Activated CD8-positive, alpha-beta memory T cell treated with anti-CD3 and anti-CD28 coated beads, Interleukin-2, amount 50 U/mL, for 24 hours (primary cell): ENCODE data around the gene UBR7.
"Not testable (repeated sequence)": the region's sequence is repeated elsewhere in the genome, so short reads cannot be mapped to it uniquely, and the experiment has no call there.

Source experiments
- DNase-seq: peaks from one replicate; pipeline ENCODE4 v3.0.0-alpha.2; 2020; ENCODE audit errors: extremely low read depth

The UBR7 gene, protein sequence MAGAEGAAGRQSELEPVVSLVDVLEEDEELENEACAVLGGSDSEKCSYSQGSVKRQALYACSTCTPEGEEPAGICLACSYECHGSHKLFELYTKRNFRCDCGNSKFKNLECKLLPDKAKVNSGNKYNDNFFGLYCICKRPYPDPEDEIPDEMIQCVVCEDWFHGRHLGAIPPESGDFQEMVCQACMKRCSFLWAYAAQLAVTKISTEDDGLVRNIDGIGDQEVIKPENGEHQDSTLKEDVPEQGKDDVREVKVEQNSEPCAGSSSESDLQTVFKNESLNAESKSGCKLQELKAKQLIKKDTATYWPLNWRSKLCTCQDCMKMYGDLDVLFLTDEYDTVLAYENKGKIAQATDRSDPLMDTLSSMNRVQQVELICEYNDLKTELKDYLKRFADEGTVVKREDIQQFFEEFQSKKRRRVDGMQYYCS

DNA sequence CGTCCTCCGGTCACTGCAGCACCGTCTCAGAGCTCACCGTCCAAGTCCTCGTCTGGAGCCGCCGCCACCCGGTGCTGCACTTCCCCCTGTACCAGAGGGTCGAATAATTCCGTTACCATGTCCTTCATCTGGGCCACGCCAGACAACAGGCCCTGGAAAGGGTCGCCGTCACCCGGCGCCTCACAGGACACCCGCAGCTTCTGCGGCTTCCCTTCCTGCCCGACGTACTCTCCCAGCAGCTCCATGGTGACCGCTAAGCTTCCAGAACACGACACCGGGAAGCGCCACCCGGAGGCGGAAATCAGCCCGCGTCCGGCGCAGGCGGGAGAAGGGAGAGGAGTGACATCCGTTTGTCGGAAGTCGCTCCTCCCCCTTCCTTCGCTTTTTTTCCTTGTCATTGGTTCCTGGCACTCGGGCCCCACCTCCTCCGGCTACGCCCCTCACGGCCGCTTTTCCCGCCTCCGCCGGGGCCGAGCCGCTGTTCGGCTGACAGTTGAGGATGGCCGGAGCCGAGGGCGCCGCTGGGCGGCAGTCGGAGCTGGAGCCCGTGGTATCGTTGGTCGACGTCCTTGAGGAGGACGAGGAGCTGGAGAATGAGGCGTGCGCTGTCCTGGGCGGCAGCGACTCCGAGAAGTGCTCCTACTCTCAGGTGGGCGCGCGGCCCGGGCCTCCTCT is at the start of gene UBR7, which contains the start of gene GON7:
Gene UBR7, plus strand, starts transcription at position 464 of the 675 bp plus-strand sequence. Its CDS starts 36 bp downstream, at position 500.
Gene GON7, minus strand, starts transcription at position 273 of the 675 bp plus-strand sequence. Its CDS starts 28 bp downstream, at position 245.
- DNase-seq = peak; percentile 73

DNA sequence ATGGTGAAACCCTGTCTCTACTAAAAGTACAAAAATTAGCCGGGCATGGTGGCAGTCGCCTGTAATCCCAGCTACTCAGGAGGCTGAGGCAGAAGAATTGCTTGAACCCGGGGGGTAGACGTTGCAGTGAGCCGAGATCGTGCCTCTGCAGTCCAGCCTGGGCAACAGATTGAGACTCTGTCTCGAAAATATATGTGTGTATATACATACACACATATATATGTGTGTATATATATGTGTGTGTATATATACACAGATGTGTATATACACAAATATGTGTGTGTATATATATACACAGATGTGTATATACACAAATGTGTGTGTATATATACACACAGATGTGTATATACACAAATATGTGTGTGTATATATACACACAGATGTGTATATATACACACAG is 48.7 kb upstream of the UBR7 start:
- not testable (repeated sequence) for DNase-seq

DNA sequence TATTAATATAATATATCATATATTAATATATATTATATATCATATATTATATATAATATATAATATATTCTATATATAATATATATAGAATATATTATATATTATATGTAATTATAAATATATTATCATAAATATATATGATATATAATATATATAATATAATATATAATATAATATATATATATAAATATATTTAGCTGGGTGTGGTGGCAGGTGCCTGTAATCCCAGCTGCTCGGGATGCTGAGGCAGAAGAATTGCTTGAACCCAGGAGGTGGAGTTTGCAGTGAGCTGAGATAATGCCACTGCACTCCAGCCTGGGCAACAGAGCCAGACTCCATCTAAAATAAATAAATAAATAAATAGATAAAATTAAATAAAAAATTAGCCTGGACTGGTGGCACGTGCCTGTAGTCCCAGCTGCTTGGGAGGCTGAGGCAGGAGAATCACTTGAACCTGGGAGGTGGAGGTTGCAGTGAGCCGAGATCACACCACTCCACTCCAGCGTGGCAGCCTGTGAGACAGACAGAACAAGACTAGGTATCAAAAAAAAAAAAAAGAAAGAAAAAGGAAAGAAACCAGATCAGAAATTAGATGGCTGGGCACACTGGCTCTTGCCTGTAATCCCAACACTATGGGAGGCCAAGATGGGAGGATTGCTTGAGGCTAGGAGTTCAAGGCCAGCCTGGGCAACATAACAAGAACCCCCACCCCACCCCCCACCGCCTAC is 47.3 kb upstream of the UBR7 start:
- not testable (repeated sequence) for DNase-seq

DNA sequence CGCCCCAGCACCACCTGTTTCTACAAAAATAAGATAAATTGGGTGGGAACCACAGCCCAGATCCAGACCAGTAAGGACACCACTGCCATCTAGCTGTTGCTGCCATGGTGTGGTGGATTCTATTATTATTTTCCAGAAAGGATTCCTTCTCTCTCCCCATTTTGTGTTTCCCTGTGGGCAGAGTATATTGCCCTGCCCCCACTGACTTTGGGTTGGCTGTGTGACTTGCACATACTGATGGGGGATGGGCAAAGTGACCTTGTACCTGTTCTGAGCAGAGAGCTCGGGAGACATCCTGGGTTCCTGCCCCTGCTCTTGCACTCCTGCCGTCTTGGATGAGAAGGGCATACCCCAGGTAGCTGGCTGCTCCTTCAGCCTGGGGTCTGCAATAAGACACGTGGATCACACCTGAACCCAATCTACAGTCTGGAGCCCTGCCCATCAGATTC is 46.7 kb upstream of the UBR7 start:
- no peak for DNase-seq

DNA sequence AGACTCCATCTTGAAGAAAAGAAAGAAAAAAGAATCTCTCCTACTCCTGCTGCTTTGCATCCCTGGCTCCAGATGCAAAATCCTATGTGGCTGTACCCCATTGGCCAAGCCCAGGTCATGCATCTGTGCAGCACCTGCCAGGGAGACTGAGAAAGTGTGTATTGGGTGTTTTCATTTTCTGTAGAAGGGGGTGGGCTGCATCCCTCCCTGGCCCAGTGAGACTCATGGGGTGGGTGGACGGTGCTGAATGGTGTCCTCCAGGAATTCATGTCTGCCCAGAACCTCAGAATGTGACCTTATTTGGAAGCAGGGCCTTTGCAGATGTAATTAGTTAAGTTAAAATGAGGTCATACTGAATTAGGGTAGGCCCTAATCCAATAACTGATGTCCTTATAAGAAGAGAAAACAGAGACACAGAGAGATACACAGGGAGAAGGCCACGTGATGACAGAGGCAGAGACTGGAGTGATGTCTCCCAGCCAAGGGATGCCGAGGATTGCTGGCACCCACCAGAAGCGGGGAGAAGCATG is 45.6 kb upstream of the UBR7 start:
- no peak for DNase-seq

DNA sequence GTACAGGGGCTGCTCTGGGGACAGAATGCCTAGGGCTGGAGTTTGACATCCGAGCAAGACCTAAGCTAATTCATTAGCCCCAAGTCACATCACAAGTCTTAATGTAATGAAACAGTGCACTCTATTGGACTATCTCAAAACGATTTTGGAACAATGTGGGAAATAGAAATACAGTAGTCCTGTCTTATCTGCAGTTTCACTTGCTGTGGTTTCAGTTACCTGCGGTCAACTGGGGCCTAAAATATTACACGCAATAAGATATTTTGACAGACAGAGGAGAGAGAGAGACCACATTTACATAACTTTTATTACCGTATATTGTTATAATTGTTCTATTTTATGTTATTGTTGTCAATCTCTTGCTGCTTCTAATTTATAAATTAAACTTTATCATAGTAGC is 43.5 kb upstream of the UBR7 start:
- no peak for DNase-seq

DNA sequence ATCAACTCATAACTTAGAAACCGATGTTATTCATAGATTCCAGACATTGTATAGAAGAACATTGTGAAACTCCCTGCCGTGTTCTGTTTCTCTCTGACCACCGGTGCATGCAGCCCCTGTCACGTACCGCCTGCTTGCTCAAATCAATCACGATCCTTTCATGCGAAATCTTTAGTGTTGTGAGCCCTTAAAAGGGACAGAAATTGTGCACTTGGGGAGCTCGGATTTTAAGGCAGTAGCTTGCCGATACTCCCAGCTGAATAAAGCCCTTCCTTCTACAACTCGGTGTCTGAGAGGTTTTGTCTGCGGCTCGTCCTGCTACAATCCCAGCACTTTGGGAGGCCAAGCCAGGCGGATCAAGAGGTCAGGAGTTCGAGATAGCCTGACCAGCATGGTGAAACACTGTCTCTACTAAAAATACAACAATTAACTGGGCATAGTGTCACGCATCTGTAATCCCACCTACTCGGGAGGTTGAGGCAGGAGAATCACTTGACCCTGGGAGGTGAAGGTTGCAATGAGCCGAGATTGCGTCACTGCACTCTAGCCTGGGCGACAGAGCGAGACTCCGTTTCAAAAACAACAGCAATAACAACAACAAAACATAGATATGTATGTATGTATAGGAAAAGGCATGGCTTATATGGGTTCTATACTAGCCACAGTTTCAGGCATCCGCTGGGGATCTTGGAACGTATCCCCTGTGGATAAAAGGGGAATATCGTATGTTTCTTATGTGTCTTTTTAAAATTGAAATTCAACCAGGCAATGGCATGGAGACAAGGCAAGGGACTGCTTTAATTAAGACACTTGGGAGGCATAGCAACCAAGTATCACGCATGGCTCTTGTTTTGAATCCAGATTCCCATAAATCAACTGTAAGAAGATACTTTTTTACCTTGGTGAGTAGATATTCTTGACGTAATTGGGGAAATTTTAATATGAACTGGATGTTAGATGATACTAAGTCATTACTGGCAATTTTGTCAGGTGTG is 41.5 kb upstream of the UBR7 start:
- not testable (repeated sequence) for DNase-seq

DNA sequence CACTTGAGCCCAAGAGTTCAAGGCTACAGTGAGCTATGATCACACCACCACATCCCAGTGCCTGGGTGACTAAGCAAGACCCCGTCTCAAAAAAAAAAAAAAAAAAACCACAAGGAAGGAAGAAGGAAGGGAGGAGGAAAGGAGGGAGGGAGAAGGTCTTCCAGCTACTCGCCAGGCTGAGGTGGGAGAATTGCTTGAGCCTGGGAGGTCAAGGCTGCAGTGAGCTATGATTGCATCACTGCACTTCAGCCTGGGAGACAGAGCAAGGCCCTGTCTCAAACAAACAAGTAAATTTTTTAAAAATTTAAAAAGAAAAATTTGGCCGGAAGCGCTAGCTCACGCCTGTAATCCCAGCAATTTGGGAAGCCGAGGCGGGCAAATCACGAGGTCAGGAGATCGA is 38.4 kb upstream of the UBR7 start:
- not testable (repeated sequence) for DNase-seq

DNA sequence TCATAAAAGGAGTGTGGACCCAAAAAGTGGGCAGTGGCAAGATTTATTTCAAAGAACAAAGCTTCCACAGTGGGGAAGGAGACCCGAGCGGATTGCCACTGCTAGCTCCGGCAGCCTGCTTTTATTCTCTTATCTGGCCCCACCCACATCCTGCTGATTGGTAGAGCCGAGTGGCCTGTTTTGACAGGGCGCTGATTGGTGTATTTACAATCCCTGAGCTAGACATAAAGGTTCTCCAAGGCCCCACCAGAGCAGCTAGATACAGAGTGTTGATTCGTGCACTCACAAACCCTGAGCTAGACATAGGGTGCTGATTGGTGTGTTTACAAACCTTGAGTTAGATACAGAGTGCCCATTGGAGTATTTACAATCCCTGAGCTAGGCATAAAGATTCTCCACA is 37.4 kb upstream of the UBR7 start:
- DNase-seq = not testable (repeated sequence)

DNA sequence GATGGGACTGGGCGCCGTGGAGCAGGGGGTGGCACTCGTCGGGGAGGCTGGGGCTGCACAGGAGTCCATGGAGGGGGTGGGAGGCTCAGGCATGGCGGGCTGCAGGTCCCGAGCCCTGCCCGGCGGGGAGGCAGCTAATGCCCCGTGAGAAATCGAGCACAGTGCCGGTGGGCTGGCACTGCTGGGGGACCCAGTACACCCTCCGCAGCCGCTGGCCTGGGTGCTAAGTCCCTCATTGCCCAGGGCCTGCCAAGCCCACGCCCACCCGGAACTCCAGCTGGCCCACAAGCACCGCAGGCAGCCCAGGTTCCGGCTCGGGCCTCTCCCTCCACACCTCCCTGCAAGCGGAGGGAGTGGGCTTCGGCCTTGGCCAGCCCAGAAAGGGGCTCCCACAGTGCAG is 36.9 kb upstream of the UBR7 start:
- DNase-seq = not testable (repeated sequence)

DNA sequence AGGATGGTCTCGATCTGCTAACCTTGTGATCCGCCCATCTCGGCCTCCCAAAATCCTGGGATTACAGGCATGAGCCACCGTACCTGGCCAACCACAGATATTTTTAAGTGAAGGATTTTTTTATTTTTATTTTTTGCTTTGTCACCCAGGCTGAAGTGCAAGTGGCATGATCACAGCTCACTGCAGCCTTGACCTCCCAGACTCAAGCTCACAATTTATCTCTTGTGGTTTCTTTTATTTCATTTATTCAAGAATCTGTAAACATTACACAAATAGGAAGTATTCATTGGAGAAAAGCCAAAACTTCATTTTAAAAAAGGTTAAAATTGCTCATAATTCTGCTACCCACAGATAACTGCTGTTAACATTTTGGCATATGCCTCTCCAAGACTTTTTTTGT is 35.7 kb upstream of the UBR7 start:
- no peak for DNase-seq

DNA sequence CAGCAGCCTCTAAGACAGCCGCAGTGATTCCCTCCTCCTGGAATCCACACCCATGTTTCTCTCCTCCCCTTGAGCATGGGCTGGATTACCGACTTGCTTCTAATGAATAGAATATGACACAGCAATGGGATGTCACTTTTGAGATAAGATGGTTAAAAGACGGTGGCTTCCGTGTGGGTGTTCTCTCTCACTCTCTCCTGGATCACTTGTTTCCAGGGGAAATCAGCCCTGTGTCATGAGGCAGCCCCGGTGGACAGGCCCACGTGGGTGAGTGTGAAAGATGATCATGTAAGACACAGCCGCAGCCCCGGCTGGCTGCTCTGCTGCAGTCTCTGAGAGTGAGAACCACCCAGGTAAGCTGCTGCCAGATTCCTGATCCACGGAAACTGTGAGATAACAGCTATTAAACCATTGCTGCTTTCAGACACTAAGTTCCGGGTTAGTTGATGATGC is 33.1 kb upstream of the UBR7 start:
- DNase-seq = no peak

DNA sequence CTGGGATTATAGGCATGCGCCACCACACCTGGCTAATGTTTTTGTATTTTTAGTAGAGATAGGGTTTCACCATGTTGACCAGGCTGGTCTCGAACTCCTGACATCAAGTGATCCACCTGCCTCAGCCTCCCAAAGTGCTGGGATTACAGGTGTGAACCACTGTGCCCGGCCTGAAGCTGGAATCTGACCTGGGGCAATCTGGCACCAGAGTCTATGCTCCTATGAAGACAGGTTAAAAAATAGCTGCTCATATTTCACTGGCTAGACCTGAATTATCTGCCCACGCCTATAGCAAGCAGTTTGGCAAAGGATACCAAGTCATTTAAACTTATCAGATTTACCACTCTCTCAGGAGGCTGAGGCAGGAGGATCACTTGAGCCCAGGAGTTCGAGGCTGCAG is 32.3 kb upstream of the UBR7 start:
- not testable (repeated sequence) for DNase-seq

DNA sequence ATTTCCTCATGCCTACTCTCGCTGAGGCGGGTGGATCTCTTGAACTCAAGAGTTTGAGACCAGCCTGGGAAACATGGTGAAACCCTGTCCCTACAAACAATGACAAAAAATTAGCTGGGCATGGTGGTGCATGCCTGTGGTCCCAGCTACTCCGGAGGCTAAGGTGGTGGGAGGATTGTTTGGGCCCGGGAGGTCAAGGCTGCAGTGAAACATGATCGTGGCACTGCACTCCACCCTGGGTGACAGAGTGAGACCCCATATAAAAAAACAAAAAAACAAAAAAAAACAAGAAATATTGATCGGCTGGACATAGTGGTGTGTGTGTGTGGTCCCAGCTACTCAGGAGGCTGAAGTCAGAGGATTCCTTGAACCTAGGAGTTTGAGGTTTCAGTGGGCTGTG is 31.6 kb upstream of the UBR7 start:
- no peak for DNase-seq

DNA sequence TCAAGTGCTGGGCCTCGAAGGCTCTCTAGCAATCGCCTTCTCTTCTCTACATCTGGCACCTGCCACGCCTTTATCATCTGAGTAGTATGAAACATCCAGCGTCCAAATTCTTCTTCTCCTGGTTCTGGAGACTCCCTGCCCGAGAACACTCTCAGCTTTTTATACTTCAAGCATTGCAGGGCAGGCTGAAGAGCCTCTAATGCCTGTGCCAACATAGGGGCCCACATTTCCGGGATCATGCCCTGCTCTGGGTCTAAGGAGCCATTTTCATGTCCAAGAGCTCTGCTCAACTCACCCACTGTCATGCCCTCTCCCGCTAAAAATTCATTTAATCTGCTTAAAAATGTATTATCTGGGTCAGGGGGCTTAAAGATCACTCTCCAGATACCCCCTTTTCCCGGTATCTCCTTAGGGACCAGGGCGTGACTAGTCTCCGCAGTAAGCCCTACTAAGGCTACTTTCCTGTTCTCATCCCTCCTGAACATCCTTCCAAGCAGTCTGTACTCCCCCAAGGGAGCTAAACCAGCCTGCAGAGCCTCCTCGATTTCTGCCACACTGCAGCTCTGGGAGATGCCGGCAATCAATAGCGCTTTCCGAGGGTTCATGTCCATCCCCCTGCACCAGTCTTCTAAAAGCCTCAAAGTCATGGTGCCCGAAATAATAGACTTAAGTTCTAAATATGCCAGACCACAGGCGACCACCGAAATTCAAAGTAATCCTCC is 23.3 kb upstream of the UBR7 start:
- DNase-seq = no peak

DNA sequence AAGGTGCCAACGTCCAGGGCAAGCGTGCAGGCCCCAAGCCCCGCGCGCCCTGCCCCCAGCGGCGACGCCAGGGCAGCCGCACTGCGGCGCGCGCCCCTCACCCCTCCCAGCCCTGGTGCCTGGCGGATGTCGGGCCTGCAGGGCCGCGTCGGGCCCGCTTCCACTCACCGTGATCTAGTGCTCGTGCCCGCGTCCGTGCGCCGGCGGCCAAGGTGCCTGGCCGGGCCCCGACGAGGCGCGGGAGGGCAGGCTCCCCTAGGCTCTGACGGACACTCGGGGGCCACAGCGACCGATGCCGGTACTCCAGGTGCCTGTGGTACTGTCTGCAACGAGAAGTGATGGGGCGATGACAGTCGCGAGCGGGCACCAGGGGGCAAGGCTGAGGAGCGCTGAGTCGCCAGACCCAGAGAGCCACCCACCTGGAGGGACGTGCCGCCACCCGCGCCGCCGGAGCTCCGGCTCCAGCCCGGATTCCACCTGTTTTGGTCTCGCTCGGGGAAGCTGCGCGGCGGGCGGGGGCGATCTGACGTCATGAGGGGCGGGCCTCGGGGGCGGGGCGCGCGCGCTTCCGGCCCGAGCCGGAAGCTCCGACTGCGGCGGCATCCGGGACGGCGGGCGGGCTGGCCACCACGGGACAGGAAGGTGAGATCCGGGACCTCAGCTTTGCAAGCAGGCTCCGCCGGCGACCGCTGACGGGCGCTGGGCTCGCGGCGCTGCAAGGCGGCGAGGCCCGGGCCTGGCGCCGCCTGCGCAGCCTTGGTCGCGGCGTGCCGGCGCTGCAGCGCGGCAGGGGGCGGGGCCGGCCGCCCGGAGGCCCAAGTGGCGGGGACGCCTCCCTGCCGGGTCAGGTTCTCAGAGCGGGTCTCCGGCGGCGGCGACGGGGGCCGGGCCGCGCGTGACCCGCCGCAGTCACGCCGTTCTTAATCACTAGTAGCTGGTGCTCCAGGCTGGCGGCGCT is 22.4 kb upstream of the UBR7 start, which contains the start of the genes LYSET and MOAP1:
Gene LYSET, plus strand, starts transcription at position 927 of the 958 bp plus-strand sequence. CDS start 89 bp downstream, outside the sequence.
Gene MOAP1, minus strand, starts transcription at position 507 of the 958 bp plus-strand sequence. CDS start 655 bp downstream, outside the sequence.
- DNase-seq = peak; percentile 52

DNA sequence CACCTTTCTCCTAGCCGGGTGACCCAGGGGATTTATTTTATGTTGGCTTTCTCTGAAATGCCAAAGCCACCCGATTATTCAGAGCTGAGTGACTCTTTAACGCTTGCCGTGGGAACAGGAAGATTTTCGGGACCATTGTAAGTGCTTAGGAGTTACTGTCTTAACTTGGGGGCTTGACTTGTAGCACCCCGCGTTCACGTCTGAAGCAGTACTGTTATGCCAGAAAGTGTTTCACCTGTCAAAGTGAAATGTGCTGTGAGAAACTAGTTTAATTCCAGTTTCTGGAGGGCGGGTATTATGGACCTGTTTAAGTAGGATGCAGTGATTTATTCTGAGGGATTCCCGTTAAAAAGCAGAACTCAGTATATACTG is 21.7 kb upstream of the UBR7 start:
- no peak for DNase-seq

DNA sequence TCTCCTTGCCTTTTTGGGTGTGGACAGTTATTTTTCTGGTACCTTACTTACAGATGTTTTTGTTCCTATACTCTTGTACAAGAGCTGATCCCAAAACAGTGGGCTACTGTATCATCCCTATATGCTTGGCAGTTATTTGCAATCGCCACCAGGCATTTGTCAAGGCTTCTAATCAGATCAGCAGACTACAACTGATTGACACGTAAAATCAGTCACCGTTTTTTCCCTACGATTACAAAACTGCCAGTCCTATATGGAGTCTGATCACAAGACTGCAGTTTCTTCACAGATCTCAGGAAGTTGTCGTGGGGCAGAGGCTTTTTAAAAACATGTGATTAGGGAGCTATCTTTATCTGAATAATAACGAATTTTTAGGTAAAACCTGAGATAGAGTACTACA is 20.6 kb upstream of the UBR7 start:
- no peak for DNase-seq

DNA sequence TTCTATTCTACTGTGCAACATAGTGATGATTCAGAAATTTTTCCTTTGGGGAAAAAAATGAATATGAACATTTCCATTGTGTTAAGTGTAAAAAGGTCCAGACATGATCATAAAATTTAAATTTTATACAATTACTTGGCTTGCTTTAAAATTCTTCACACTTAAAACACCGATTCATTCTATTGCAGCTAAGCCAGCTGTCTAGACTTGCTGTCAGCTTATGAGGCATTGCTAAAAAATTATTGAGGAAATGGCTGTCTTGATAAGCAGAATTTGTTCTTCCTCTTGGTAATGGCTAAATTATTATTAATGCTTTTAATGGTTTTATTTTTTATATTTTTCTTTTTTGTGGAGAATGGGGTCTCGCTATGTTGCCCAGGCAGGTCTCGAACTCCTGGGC is 20.1 kb upstream of the UBR7 start:
- no peak for DNase-seq
